ENCODE data around the gene TCEAL2.
"Not testable (repeated sequence)": the region's sequence is repeated elsewhere in the genome, so short reads cannot be mapped to it uniquely, and the experiment has no call there.

TCEAL2 gene

GRCh38 chrX:102125436-102125835, at the start of gene TCEAL2:
Gene TCEAL2, plus strand, starts transcription at chrX:102125679. Its CDS starts 1,152 bp downstream, at chrX:102126831.
- ATAC-seq (ENCODE audit: low read depth); H3K9me3 Mint-ChIP-seq; H3K4me1 Mint-ChIP-seq; H3K27ac Mint-ChIP-seq; H3K36me3 Mint-ChIP-seq; DNase-seq (ENCODE audit: low spot score in 2 of 2): not testable (repeated sequence)
- Mint-ChIP-seq H3K27me3 (peaks cover 13% of the 10 kb centered on the region), H3K4me3 (peak within 1 kb of the TSS; percentile 67)

- H3K9me3 Mint-ChIP-seq, result no peaks in the 10 kb centered on the region
These were observed 48.1 kb upstream of the TCEAL2 start for GRCh38 chrX:102077426-102077825.

GRCh38 chrX:102085706-102086105, 39.8 kb upstream of the TCEAL2 start:
- Mint-ChIP-seq H3K27ac (no peak overlapping the region), H3K4me1 (no peaks in the 10 kb centered on the region), H3K27me3 (peaks cover 5% of the 10 kb centered on the region), H3K4me3 (no peak overlapping the region), H3K36me3 (no peaks in the 10 kb centered on the region), H3K9me3 (no peaks in the 10 kb centered on the region)
- DNase-seq (ENCODE audit: low spot score in 2 of 2) (no peak), ATAC-seq (ENCODE audit: low read depth) (no peak)

More at GRCh38 chrX:102077426-102077825, 48.1 kb upstream of the TCEAL2 start:
- H3K4me3 Mint-ChIP-seq, result no peak overlapping the region
- no peak overlapping the region for H3K27ac Mint-ChIP-seq
- peaks cover 4% of the 10 kb centered on the region for H3K27me3 Mint-ChIP-seq
- ATAC-seq (ENCODE audit: low read depth) (no peak), DNase-seq (ENCODE audit: low spot score in 2 of 2) (no peak)
- H3K36me3 Mint-ChIP-seq, result no peaks in the 10 kb centered on the region
- H3K4me1 Mint-ChIP-seq, result no peaks in the 10 kb centered on the region

- ATAC-seq (ENCODE audit: low read depth) (no peak), DNase-seq (ENCODE audit: low spot score in 2 of 2) (no peak)
- Mint-ChIP-seq H3K4me1 (no peaks in the 10 kb centered on the region), H3K4me3 (no peak overlapping the region), H3K9me3 (peaks cover 1% of the 10 kb centered on the region), H3K27ac (no peak overlapping the region), H3K27me3 (peaks cover 2% of the 10 kb centered on the region), H3K36me3 (no peaks in the 10 kb centered on the region)
These were observed 12.1 kb upstream of the TCEAL2 start for GRCh38 chrX:102113367-102113766.

- Mint-ChIP-seq H3K4me1 (no peaks in the 10 kb centered on the region), H3K27ac (no peak overlapping the region), H3K9me3 (peaks cover 1% of the 10 kb centered on the region), H3K4me3 (no peak overlapping the region), H3K27me3 (peaks cover 2% of the 10 kb centered on the region), H3K36me3 (no peaks in the 10 kb centered on the region)
- DNase-seq (ENCODE audit: low spot score in 2 of 2), result no peak
- ATAC-seq (ENCODE audit: low read depth), result no peak
These were observed 9.7 kb upstream of the TCEAL2 start for GRCh38 chrX:102115748-102116147.

GRCh38 chrX:102125014-102125413, 465 bp upstream of the TCEAL2 start:
- Mint-ChIP-seq H3K27me3 (peaks cover 13% of the 10 kb centered on the region), H3K4me3 (peak overlapping the region; percentile 67)
- H3K36me3 Mint-ChIP-seq; H3K4me1 Mint-ChIP-seq; H3K9me3 Mint-ChIP-seq; H3K27ac Mint-ChIP-seq; ATAC-seq (ENCODE audit: low read depth); DNase-seq (ENCODE audit: low spot score in 2 of 2): not testable (repeated sequence)

GRCh38 chrX:102126080-102126818, 770 bp downstream of the TCEAL2 start:
- H3K9me3 Mint-ChIP-seq; H3K36me3 Mint-ChIP-seq; H3K4me1 Mint-ChIP-seq; ATAC-seq (ENCODE audit: low read depth); DNase-seq (ENCODE audit: low spot score in 2 of 2); H3K27ac Mint-ChIP-seq: not testable (repeated sequence)
- peak overlapping the region; percentile 34 for H3K4me3 Mint-ChIP-seq
- H3K27me3 Mint-ChIP-seq, result peaks cover 13% of the 10 kb centered on the region

- H3K4me3 Mint-ChIP-seq, result no peak overlapping the region
- no peaks in the 10 kb centered on the region for H3K9me3 Mint-ChIP-seq
- H3K27me3 Mint-ChIP-seq, result peaks cover 13% of the 10 kb centered on the region
- H3K36me3 Mint-ChIP-seq, result no peaks in the 10 kb centered on the region
- DNase-seq (ENCODE audit: low spot score in 2 of 2) (no peak), ATAC-seq (ENCODE audit: low read depth) (no peak)
- H3K27ac Mint-ChIP-seq, result no peak overlapping the region
- peaks cover 3% of the 10 kb centered on the region for H3K4me1 Mint-ChIP-seq
These were observed 1.4 kb downstream of the TCEAL2 start for GRCh38 chrX:102126863-102127262.

- Mint-ChIP-seq H3K4me1 (peaks cover 3% of the 10 kb centered on the region), H3K36me3 (no peaks in the 10 kb centered on the region), H3K27ac (no peak overlapping the region), H3K27me3 (peaks cover 13% of the 10 kb centered on the region), H3K9me3 (no peaks in the 10 kb centered on the region), H3K4me3 (no peak overlapping the region)
- DNase-seq (ENCODE audit: low spot score in 2 of 2) (peak in 1 of 2 donors; percentile 1), ATAC-seq (ENCODE audit: low read depth) (no peak)
These were observed 4.0 kb downstream of the TCEAL2 start for GRCh38 chrX:102129473-102129872.

- Mint-ChIP-seq H3K9me3 (no peaks in the 10 kb centered on the region), H3K27me3 (peaks cover 4% of the 10 kb centered on the region)
These were observed 12.6 kb downstream of the TCEAL2 start for GRCh38 chrX:102138064-102138463.

GRCh38 chrX:102140876-102141275, 15.4 kb downstream of the TCEAL2 start:
- not testable (repeated sequence) for H3K4me1 Mint-ChIP-seq, H3K27me3 Mint-ChIP-seq

More at GRCh38 chrX:102138064-102138463, 12.6 kb downstream of the TCEAL2 start:
- no peaks in the 10 kb centered on the region for H3K36me3 Mint-ChIP-seq
- DNase-seq (ENCODE audit: low spot score in 2 of 2), result no peak
- H3K4me3 Mint-ChIP-seq, result no peak overlapping the region
- peaks cover 2% of the 10 kb centered on the region for H3K4me1 Mint-ChIP-seq
- H3K27ac Mint-ChIP-seq, result no peak overlapping the region
- no peak for ATAC-seq (ENCODE audit: low read depth)

GRCh38 chrX:102141631-102142030, 16.2 kb downstream of the TCEAL2 start:
- not testable (repeated sequence) for H3K4me1 Mint-ChIP-seq; H3K36me3 Mint-ChIP-seq; DNase-seq (ENCODE audit: low spot score in 2 of 2); H3K27me3 Mint-ChIP-seq; H3K27ac Mint-ChIP-seq; ATAC-seq (ENCODE audit: low read depth); H3K9me3 Mint-ChIP-seq; H3K4me3 Mint-ChIP-seq

More at GRCh38 chrX:102140876-102141275, 15.4 kb downstream of the TCEAL2 start:
- ATAC-seq (ENCODE audit: low read depth); H3K36me3 Mint-ChIP-seq; H3K27ac Mint-ChIP-seq; H3K9me3 Mint-ChIP-seq; H3K4me3 Mint-ChIP-seq; DNase-seq (ENCODE audit: low spot score in 2 of 2): not testable (repeated sequence)

GRCh38 chrX:102142274-102142673, 16.8 kb downstream of the TCEAL2 start, which contains the start of gene TCEAL6:
Gene TCEAL6, minus strand, starts transcription at chrX:102142481.
- H3K27me3 Mint-ChIP-seq; H3K4me1 Mint-ChIP-seq; H3K4me3 Mint-ChIP-seq; H3K9me3 Mint-ChIP-seq; ATAC-seq (ENCODE audit: low read depth); H3K27ac Mint-ChIP-seq; DNase-seq (ENCODE audit: low spot score in 2 of 2); H3K36me3 Mint-ChIP-seq: not testable (repeated sequence)

- ATAC-seq (ENCODE audit: low read depth) (no peak), DNase-seq (ENCODE audit: low spot score in 2 of 2) (no peak)
- H3K27ac Mint-ChIP-seq, result peak overlapping the region; percentile 86
These were observed 28.9 kb downstream of the TCEAL2 start for GRCh38 chrX:102154218-102154860.

More at GRCh38 chrX:102154218-102154860, 28.9 kb downstream of the TCEAL2 start:
- Mint-ChIP-seq H3K4me1 (peaks cover 10% of the 10 kb centered on the region), H3K27me3 (peaks cover 2% of the 10 kb centered on the region), H3K4me3 (peak overlapping the region; percentile 93), H3K9me3 (no peaks in the 10 kb centered on the region), H3K36me3 (peaks cover 2% of the 10 kb centered on the region)

Data from memory B cell (primary cell).